T-helper 2 cell treated with Interferon-gamma antibody and Interleukin-4, amounts not matched to agents 100 ng/mL and 5 ng/mL, for 36 hours (primary cell): ENCODE data around the gene RHBDL3. TPM values are rescaled to one million over a fixed set of nuclear protein-coding genes. Genes with fewer than 3 reads are reported as not detected.
"Not testable (repeated sequence)": the region's sequence is repeated elsewhere in the genome, so short reads cannot be mapped to it uniquely, and the experiment has no call there.

Source experiments
- intact Hi-C: fragments of 100-400 bp; cut with micrococcal nuclease; formaldehyde crosslinking; loops from one replicate; pipeline ENCODE4 v1.15.1; 2023
- total RNA-seq: library from RNA; stranded (reverse); gene quantifications from 2 replicates; pipeline ENCODE4 v1.2.3, GENCODE V29; 2022

RHBDL3 gene
- 0.48 and 1.00 TPM in 2 replicates for total RNA-seq

- intact Hi-C loops, result no loop called here
These were observed at the start of gene RHBDL3 for GRCh38 chr17:32265192-32265923. TSS of gene RHBDL3 (plus strand) at chr17:32265832. CDS start at chr17:32266190, 358 bp downstream.

- intact Hi-C loops, result no loop called here
These were observed 43.0 kb upstream of the RHBDL3 start for GRCh38 chr17:32222621-32223020.

DNA sequence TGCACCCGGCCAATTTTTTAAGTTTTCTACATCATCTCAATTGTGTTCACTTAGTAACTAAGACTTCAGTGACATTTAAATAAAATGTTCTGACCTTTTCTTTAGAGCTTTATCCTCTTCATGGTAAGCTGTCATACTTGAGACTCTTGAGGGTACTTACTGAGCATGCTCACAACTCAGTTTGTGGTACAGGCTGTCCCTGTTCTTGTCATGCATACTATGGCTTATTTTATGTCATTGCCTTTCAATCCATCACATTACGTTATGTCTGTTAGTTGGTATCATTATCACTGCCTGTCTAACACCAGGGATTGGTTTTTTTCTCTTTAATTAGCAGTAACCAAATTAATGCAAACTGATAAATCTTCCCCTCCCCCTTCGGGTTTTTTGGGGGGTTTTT, 41.9 kb upstream of the RHBDL3 start:
- intact Hi-C loops, result no loop called here

- intact Hi-C loops, result no loop called here
These were observed 38.7 kb upstream of the RHBDL3 start for GRCh38 chr17:32226886-32227285.

GRCh38 chr17:32227910-32228309, 37.7 kb upstream of the RHBDL3 start:
- intact Hi-C loops, result no loop called here

DNA sequence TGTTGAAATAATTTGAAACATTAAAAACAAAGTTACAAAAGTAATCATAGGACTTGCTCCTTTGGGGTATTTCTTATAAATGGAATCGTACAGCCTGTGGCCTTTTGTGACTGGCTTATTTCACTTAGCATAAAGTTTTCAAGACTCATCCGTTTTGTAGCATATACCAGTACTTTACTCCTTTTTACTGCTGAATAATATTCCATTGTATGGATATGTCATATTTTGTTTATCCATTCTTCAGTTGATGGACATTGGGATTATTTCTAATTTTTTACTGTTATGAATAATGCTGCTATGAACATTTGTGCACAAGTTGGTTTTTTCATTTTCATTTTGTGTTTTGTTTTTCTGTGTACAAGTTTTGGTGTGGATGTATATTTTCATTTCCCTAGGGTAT, 30.0 kb upstream of the RHBDL3 start:
- intact Hi-C loops, result no loop called here

DNA sequence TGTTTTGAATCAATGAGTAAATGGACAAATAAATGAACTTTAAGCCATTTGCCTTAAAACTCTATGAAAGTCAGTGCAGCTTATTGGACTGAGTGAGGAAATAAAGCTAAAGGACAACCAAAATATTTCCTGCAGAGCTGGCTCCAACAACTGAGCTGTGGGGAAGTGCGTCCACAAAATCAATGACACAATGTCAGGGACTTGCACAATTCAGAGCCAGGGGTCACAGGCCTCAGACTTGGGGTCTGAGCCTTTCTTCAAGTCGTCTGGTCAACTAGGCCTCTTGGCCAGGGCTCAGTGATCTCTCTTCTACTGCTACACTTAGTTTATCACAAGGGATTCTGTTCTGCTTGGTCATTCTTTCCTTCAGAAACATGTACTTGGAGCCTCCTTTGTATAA, 26.2 kb upstream of the RHBDL3 start:
- intact Hi-C loops, result no loop called here

GRCh38 chr17:32240750-32241149, 24.9 kb upstream of the RHBDL3 start:
- intact Hi-C loops, result no loop called here

DNA sequence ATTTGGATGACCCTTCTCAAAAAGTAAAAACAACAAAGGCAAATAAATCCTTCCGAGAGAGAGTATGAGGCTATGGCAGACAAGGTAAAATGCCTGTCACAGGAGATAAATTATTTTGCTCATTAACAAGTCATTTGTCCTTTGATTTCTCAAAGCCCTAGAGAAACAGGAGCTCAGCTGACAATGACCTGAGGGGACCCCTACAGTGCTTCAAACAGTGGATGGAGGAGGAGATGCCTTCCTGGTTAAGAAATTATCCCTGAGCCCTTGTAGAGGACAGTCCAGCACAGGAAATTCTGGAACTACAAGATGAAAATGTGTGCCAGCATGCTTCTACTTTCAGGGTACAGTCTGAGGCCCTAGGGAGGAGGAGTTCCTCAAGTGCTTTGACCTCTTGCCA, 24.0 kb upstream of the RHBDL3 start:
- intact Hi-C loops, result no loop called here

GRCh38 chr17:32249475-32249874, 16.2 kb upstream of the RHBDL3 start:
- intact Hi-C loops, result no loop called here

DNA sequence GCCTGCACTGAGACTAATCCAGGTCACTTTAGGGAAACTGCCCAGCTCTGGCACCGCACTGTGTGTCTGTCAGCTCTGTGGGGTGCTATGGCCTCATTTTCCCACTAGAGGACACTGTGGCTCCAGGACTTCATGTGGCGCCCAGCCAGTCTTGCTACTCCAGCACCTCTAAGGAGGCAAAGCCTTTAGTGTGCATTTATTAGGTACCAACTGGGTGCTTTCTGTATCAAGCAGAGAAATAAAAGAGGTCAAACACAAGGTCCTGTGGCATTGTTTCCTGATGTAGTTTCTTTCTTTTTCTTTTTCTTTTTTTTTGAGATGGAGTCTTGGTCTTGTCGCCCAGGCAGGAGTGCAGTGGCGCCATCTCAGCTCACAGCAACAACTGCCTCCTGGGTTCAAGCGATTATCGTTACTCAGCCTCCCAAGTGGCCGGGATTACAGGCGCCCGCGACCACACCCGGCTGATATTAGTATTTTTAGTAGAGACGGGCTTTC, 12.5 kb upstream of the RHBDL3 start:
- intact Hi-C loops, result loop anchor here (1.0 to 5.0 kb wide), 2 partner anchors 66 to 189 kb away; partner anchors contain the start of gene PSMD11

GRCh38 chr17:32256012-32256700, 9.5 kb upstream of the RHBDL3 start:
- intact Hi-C loops, result no loop called here

DNA sequence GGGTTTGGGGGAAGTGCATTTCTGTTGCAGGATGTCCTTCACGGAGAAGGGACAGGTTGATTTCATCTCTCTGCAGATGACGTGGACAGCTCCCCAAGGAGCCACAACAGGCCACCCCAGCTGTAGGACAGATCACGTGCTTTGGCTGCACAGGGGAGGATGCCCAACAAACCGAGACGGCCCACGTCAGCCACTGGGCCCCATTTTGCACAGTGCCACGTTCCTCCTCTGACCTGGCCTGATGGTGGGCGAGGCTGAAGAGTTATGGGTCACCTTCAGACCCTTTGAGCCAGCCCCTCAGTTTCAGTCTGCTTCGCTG, 9.0 kb upstream of the RHBDL3 start:
- intact Hi-C loops, result no loop called here

GRCh38 chr17:32258383-32259140, 7.1 kb upstream of the RHBDL3 start:
- intact Hi-C loops, result no loop called here

DNA sequence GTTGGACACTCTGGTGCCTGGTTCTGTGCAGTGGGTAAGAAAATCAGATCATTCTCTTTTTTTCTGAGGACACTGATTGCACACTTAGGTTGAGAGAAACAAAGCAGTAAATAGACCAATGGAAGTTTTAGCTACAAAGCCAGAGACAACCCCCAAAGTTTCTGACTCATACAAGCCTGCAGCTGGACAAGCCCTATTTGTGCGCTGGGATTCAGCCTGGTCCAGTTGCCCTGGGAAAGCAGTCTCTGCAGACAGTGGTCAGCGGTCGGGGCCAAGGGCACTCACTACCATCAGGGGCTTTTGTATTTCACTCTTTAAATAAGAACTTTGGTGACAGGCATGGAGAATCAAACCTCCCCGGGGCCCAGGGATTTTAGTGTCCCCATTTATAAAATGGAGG, 6.0 kb upstream of the RHBDL3 start:
- intact Hi-C loops, result no loop called here

GRCh38 chr17:32261417-32261736, 4.3 kb upstream of the RHBDL3 start:
- intact Hi-C loops, result no loop called here

- intact Hi-C loops, result no loop called here
These were observed 3.6 kb upstream of the RHBDL3 start for GRCh38 chr17:32261936-32262510.

- intact Hi-C loops, result not testable (repeated sequence)
These were observed 2.1 kb upstream of the RHBDL3 start for GRCh38 chr17:32263515-32263914.

GRCh38 chr17:32264140-32264799, 1.4 kb upstream of the RHBDL3 start:
- intact Hi-C loops, result no loop called here

DNA sequence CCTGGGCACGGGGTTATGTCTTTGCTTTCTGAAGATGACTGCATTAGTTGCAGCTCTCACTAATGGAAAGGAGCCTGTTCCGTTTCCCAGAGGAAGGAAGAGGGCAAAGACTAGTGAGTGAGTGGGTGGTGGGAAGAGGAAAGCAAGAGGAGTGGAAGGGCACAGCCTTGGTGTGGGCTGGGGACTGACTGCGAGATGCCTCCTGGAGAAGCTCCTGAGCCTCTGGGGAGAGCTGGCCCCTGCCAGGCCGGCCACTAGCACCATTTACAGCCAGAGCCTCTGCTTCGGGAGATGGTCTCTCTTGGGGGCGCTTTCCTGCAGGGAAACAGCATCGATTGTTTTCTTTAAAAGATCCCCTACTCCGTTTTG, 825 bp upstream of the RHBDL3 start:
- intact Hi-C loops, result no loop called here

DNA sequence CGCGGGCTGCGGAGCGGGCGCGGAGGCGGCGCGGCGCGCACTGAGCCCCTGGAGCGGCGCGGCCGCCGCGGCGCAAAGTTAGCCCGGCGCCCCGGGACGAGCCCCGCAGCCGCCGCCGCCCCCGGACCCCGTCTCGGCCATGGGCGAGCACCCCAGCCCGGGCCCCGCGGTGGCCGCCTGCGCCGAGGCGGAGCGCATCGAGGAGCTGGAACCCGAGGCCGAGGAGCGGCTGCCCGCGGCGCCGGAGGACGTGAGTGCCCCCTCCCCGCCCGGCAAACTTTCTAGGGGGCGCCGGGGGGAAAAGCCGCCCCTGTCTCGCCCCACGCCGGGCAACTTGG, 388 bp downstream of the RHBDL3 start:
- intact Hi-C loops, result no loop called here
